T-helper 1 cell treated with Interleukin-12 subunit alpha and Interleukin-12 subunit beta and Interleukin-4 antibody, amounts not matched to agents 30 μg/mL and 1 μg/mL, for 36 hours (primary cell): ENCODE measurements around the gene SEZ6L.

Experiments
- H3K27ac Mint-ChIP-seq: one replicate; pipeline ENCODE4 v1.8.0; 2021; ENCODE audit warnings: mild to moderate bottlenecking, mixed read lengths
- H3K27me3 Mint-ChIP-seq: one replicate; pipeline ENCODE4 v1.8.0; 2021; ENCODE audit warnings: low read depth, mixed read lengths
- H3K36me3 Mint-ChIP-seq: one replicate; pipeline ENCODE4 v1.8.0; 2021; ENCODE audit warnings: low read depth, mixed read lengths
- H3K4me1 Mint-ChIP-seq: one replicate; pipeline ENCODE4 v1.8.0; 2021; ENCODE audit warnings: low read depth, mixed read lengths
- H3K4me3 Mint-ChIP-seq: one replicate; pipeline ENCODE4 v1.8.0; 2021; ENCODE audit warnings: mild to moderate bottlenecking, moderate library complexity, mixed read lengths
- H3K9me3 Mint-ChIP-seq: one replicate; pipeline ENCODE4 v1.8.0; 2021; ENCODE audit warnings: mixed read lengths

SEZ6L gene

DNA sequence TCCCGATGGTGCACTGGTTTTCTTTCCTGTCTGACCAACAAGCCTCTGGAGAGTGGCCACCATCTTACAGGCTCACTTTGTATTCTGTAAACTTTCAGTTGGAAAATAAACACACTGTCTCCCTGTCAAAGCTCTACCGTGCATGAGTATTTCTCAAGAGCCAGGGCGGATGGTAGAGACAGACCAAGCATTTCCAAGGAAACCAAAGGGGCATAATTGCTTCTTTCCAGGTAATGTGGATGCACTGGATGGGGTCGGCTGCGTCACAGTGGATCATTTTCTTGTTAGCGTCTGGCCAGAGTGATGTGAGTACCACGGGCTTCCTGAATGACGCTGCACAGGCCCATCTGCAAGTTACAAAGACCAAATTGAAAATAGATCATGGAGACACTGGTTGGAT lies 5.1 kb upstream of the SEZ6L start:
- Mint-ChIP-seq H3K27ac (no peak overlapping the region), H3K4me1 (peaks cover 3% of the 10 kb centered on the region), H3K9me3 (no peaks in the 10 kb centered on the region), H3K27me3 (peaks cover 37% of the 10 kb centered on the region), H3K36me3 (peaks cover 1% of the 10 kb centered on the region), H3K4me3 (no peak overlapping the region)

DNA sequence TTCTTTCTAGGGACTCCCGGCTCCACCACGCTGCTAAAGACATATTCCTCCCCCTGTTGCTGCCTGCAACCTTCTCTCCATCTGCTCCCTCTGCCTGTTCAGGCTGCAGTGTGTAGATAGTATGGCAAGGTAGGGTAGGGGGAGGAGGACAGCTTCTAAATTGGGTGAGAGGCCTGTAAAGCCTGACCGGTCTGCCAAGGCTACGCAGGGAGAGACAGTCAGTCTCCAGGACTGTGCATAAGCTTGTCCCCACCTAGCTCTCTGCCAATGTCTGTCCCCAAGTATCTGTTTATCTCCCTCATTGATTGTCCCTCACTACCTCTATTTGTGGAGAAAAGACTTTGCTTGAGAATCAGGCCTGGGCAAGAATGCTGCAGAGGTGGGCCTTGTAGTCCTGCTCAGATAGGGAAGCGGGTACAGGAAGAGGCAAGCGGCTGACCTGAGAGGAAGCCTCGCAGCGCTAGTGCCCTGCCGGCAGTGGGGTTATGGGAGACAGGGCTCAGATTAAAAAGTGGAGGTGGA lies 871 bp upstream of the SEZ6L start:
- H3K4me3 Mint-ChIP-seq, result no peak overlapping the region
- no peaks in the 10 kb centered on the region for H3K9me3 Mint-ChIP-seq
- peak overlapping the region; percentile 17 for H3K27ac Mint-ChIP-seq
- peaks cover 1% of the 10 kb centered on the region for H3K36me3 Mint-ChIP-seq
- H3K4me1 Mint-ChIP-seq, result peaks cover 3% of the 10 kb centered on the region
- peaks cover 69% of the 10 kb centered on the region for H3K27me3 Mint-ChIP-seq

DNA sequence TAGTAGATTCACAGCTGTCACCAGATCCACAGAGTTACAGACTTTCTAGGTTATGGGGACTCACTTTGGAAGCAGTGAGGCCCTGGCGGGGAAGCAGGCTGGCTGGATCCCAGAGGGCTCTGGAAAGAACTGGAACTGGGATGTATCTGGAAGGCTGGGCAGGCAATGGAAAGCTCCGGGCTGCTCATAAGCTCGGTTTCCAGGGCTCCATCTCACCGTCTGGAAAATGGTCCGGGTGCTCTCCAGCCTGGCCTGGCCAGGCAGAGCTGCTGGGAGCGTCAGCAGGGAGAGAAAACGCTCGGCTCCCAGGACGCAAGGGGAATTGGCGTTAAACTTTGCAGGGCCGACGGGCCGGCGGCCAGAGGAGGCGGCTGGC lies 335 bp upstream of the SEZ6L start:
- H3K9me3 Mint-ChIP-seq, result no peaks in the 10 kb centered on the region
- H3K4me1 Mint-ChIP-seq, result peaks cover 3% of the 10 kb centered on the region
- no peak overlapping the region for H3K27ac Mint-ChIP-seq
- peaks cover 1% of the 10 kb centered on the region for H3K36me3 Mint-ChIP-seq
- H3K27me3 Mint-ChIP-seq, result peaks cover 70% of the 10 kb centered on the region
- H3K4me3 Mint-ChIP-seq, result no peak overlapping the region

DNA sequence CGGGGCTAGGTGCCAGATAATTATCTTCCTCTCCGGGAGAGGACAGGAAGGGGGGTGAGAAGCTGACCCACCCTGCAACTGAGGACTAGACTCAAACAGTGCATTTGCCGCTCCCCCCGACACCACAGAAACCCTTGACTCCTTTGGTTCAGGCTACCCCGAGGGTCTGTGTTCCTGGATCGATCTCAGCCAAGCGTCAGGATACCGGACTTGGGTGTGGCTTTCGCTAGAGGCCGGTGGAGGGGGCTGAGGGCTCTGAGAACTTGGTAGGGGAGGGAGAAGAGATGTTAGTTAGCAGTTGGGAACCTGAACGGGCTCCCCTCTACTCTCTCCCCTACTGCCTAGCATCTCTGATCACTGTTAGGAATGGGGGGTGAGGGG lies 840 bp downstream of the SEZ6L start:
- peaks cover 1% of the 10 kb centered on the region for H3K36me3 Mint-ChIP-seq
- no peaks in the 10 kb centered on the region for H3K9me3 Mint-ChIP-seq
- H3K4me1 Mint-ChIP-seq, result peaks cover 3% of the 10 kb centered on the region
- no peak overlapping the region for H3K4me3 Mint-ChIP-seq
- H3K27me3 Mint-ChIP-seq, result peaks cover 75% of the 10 kb centered on the region
- no peak overlapping the region for H3K27ac Mint-ChIP-seq

DNA sequence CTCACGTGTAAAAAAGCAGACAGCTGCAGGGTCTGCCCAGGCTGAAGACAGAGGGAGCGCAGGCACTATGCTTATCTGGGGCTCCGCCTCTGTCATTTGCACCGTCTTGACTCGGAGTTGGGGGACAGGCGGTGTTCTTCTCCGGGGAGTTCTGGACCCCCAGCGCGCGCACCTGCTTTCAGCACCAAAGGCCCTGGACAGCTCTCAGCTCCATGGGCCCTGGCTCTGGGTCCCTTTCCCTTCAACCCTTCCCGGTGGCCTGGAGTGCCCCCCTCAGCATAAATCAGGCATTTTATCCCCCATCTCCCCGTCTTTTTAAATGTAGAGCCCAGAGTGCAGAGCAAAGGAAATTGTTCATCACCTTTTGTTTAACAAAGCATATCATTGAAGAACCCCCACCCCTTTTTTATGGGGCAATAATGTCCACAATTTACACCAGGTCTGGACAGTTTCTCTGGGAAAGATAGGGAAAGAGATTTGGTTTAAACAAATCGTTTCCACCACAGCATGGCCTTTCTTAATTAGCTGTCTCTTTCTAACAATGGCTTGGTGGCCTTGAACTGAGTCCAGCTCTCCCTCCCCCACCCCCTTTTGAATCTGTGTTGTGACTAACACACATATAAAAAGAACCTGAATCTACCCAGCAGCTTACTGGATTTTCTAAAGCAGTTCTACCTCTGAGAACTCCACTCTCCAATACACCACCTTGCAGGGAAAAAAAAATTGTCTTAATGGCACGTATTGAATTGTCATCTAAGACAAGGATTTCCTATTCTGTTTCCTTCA lies 1.7 kb downstream of the SEZ6L start:
- Mint-ChIP-seq H3K4me3 (no peak overlapping the region), H3K9me3 (no peaks in the 10 kb centered on the region), H3K36me3 (peaks cover 1% of the 10 kb centered on the region), H3K4me1 (peaks cover 3% of the 10 kb centered on the region), H3K27me3 (peaks cover 67% of the 10 kb centered on the region), H3K27ac (no peak overlapping the region)

DNA sequence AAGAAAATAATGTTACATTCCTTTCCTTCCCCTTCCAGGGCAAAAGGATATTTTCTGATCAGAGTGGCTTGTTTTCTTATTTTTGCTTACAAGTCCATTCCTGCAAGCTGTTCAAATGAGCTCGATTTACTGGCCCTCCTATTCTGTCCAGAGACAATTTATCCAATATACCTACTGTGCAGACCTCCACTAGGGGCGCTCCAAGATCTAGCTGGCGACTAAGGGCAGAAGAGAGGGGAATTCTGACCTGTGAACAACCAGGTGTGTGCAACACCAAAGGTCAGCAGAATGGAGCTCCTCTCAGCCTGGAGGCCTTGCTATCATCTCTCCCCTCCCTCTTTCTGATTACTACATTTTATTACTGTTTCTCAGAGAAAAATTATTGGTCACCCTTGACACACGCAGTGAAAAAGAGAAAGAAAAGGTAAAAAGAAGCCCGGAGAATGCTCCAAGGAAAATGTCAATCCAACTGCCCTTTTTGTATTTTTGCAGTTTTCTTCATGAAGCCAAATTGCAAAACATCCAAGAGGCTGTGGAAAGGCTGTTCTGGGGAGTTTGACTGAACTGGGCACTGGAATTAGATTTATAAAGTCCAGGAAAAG lies 3.2 kb downstream of the SEZ6L start:
- Mint-ChIP-seq H3K27me3 (peaks cover 56% of the 10 kb centered on the region), H3K27ac (no peak overlapping the region), H3K4me1 (peaks cover 3% of the 10 kb centered on the region), H3K9me3 (no peaks in the 10 kb centered on the region), H3K36me3 (peaks cover 1% of the 10 kb centered on the region), H3K4me3 (no peak overlapping the region)

DNA sequence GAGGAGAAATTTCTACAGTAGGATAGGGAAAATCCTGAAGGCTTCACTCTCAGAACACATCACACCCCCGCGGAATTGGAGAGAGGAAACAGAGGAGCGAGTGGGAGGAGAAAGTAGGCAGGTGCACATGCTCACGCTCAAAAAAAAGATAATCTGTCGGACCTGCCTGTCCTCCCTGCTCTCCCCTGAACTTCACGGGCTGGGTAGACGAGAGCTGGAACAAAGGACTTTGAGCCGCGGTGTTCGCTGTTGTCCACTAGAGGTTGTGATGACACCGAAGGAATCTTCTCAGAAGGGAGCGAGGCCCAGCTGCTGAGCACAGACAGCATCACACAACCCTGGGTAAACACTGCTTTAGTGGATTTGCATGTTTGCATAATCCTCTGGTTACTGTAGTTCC lies 5.0 kb downstream of the SEZ6L start:
- Mint-ChIP-seq H3K4me1 (no peaks in the 10 kb centered on the region), H3K4me3 (no peak overlapping the region), H3K9me3 (no peaks in the 10 kb centered on the region), H3K27me3 (peaks cover 40% of the 10 kb centered on the region), H3K27ac (no peak overlapping the region), H3K36me3 (no peaks in the 10 kb centered on the region)

DNA sequence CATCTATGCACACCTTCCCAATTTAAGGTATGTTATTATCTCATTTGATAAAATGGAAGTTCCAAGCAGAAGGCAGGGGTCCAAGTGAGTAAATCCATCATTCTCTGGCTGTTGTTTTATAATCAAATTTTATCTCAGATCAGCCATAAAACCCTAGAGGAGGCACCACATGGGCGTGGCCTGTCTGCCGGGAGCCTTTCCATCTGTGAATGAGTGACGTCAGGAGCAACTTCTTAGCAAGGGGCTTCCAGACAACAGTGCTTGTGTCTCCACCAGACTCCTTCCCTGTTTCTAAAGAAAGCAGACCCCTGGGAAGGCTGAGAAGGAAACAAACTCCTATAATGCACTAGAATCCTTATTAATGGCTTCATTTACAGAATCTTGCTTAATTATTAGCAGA lies 13.5 kb downstream of the SEZ6L start:
- no peaks in the 10 kb centered on the region for H3K27me3 Mint-ChIP-seq
- H3K4me1 Mint-ChIP-seq, result no peaks in the 10 kb centered on the region
- H3K9me3 Mint-ChIP-seq, result no peaks in the 10 kb centered on the region
- no peak overlapping the region for H3K27ac Mint-ChIP-seq
- H3K36me3 Mint-ChIP-seq, result no peaks in the 10 kb centered on the region
- no peak overlapping the region for H3K4me3 Mint-ChIP-seq

DNA sequence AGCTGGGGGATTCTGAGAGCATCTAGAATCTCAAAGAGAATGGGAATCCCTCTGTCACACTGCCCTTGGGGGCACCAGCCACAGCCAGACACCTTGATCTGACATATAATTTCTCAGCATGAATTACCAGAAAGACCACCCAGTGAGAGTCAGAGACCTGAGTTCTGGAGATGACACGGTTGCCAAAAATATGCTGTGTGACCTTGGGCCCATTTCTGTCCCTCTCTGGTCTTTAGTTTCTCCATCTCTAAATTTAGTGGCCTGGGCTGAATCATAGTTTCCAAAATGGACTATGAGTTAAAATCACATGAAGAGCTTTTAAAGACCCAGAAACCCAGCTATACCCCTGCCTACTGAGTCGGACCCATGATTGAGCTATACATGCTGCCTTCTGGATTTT lies 15.9 kb downstream of the SEZ6L start:
- no peaks in the 10 kb centered on the region for H3K36me3 Mint-ChIP-seq
- no peaks in the 10 kb centered on the region for H3K9me3 Mint-ChIP-seq
- no peaks in the 10 kb centered on the region for H3K27me3 Mint-ChIP-seq
- no peaks in the 10 kb centered on the region for H3K4me1 Mint-ChIP-seq
- H3K27ac Mint-ChIP-seq, result no peak overlapping the region
- no peak overlapping the region for H3K4me3 Mint-ChIP-seq

DNA sequence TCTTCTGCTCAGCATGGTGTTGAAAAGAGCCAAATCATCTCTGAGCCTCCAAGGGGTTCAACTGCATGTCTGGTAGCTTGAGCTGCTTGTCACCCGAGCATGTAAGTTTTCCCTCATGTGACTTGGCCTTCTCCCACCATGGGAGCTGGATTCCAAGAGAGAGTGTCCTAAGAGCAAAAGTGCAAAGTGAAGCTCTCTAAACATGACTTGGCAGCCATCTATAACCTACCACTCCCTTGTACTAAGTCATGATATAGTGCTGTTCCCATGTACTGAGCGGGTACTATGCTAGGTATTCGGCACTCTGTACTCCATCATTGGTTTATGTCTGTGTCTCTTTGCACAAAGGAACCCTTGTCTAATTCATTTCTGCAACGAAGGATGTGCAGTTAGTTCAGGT lies 19.1 kb downstream of the SEZ6L start:
- H3K4me1 Mint-ChIP-seq, result no peaks in the 10 kb centered on the region
- H3K9me3 Mint-ChIP-seq, result no peaks in the 10 kb centered on the region
- H3K27ac Mint-ChIP-seq, result no peak overlapping the region
- no peaks in the 10 kb centered on the region for H3K27me3 Mint-ChIP-seq
- H3K4me3 Mint-ChIP-seq, result no peak overlapping the region
- no peaks in the 10 kb centered on the region for H3K36me3 Mint-ChIP-seq

DNA sequence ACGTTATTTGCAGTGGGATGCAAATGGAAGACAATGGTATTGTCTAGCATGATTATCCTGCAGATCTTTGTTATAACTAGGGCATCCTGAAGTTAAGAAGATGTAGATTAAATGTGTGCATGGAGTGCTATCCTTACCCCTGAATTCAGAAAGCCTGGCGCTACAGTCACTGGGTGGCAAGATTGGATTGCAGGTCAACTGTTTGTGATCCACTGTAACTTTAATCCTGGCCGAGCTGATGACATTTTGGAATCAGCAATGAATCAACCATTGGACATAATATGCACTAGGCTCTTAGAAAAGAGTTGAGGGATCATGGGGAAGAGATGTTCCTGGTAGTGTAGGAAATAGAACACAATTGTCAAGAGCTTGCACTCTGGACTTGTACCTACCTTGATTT lies 25.1 kb downstream of the SEZ6L start:
- H3K27me3 Mint-ChIP-seq, result no peaks in the 10 kb centered on the region
- no peak overlapping the region for H3K27ac Mint-ChIP-seq
- no peaks in the 10 kb centered on the region for H3K36me3 Mint-ChIP-seq
- no peaks in the 10 kb centered on the region for H3K9me3 Mint-ChIP-seq
- H3K4me1 Mint-ChIP-seq, result no peaks in the 10 kb centered on the region
- no peak overlapping the region for H3K4me3 Mint-ChIP-seq

DNA sequence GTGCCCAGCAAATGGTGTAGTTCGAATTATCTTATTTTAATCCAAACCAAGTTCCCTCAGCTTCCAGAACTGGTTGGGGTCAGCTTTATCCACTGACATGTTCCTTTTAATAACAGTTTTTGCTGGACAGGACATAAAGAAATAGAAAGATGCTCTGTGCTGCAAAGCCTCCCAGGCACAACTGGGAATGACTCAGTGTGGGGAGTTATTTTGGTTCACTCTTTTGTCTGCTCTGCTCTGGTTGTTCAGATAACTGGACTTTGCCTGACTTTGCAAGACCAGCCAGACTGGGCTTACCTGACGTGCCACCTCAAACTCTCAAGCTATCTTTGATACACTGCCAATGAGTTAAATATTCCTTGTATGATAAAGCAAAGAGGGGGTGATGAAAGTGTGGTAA lies 25.6 kb downstream of the SEZ6L start:
- Mint-ChIP-seq H3K36me3 (no peaks in the 10 kb centered on the region), H3K4me1 (no peaks in the 10 kb centered on the region), H3K27me3 (no peaks in the 10 kb centered on the region), H3K9me3 (no peaks in the 10 kb centered on the region), H3K4me3 (no peak overlapping the region), H3K27ac (no peak overlapping the region)

DNA sequence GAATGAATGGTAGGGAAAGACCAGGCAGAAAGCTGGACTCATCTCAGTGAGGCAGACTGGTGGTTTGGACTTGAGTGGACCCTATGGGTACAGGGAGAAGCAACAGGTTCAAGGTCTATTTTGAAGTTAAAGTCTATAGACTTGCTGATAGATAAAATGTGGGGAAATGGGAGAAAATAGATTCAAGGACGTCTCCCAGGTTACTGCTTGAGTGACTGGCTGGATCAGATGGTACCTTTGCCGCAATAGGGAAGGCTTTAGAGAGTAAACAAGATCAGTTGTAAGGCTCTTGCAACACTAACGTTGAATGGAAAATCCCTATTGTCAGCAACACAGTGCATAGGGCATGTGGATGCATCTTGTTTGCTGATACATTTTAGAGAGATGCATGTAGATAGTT lies 27.4 kb downstream of the SEZ6L start:
- H3K4me1 Mint-ChIP-seq, result no peaks in the 10 kb centered on the region
- no peaks in the 10 kb centered on the region for H3K36me3 Mint-ChIP-seq
- H3K9me3 Mint-ChIP-seq, result no peaks in the 10 kb centered on the region
- no peak overlapping the region for H3K27ac Mint-ChIP-seq
- H3K4me3 Mint-ChIP-seq, result no peak overlapping the region
- no peaks in the 10 kb centered on the region for H3K27me3 Mint-ChIP-seq

DNA sequence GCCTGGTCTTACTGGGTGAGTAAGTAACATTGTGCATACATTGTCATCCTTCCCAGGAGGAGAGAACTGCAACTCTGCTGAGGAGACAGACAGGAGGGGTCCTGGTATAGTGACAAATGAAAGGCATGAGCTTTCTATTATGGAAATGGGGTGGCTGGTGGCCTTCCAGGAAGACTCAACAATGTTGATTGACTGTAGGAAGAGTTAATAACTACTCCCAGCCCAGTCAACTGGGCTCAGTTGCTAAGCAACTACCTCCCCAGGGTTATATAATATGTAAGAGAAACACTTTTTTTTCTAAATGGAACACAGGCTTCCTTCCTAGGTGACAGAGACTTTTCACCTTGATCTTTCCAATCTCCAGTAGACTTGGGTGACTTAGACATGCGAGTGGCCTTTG lies 28.2 kb downstream of the SEZ6L start:
- Mint-ChIP-seq H3K27me3 (no peaks in the 10 kb centered on the region), H3K4me3 (no peak overlapping the region), H3K27ac (no peak overlapping the region), H3K4me1 (no peaks in the 10 kb centered on the region), H3K9me3 (no peaks in the 10 kb centered on the region), H3K36me3 (no peaks in the 10 kb centered on the region)

DNA sequence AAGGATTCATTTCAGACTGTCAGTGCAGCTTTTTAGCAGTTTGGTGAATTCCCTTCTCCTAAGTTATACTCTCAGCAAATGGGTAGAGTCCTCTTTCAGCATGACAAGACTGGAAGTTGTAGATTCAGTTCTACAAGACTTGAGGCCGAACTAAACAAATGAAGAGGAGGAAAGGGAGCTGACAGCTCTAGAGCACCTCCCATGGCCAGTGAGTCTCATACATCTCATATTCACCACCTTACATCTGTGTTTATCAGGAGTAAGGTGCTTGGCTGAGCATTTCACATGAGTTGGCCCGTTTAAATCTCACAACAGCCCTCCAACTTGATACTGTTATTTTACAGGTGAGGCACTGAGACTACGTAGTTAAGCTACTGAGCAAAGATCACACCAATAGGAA lies 30.4 kb downstream of the SEZ6L start:
- H3K36me3 Mint-ChIP-seq, result no peaks in the 10 kb centered on the region
- no peaks in the 10 kb centered on the region for H3K9me3 Mint-ChIP-seq
- no peak overlapping the region for H3K27ac Mint-ChIP-seq
- no peak overlapping the region for H3K4me3 Mint-ChIP-seq
- H3K27me3 Mint-ChIP-seq, result peaks cover 9% of the 10 kb centered on the region
- no peaks in the 10 kb centered on the region for H3K4me1 Mint-ChIP-seq
